Prostate gland (tissue), 2 donors: ENCODE measurements around the gene ZBTB7B. TPM values are rescaled to one million over a fixed set of nuclear protein-coding genes. Genes with fewer than 3 reads are reported as not detected.
A peak's percentile ranks its signal among the peaks of the same experiment; 100 is the strongest.

Experiments
- DNase-seq: peaks from one replicate; pipeline ENCODE4 v3.0.0-alpha.2; 2019; ENCODE audit warnings: low spot score
- H3K27ac ChIP-seq, 2 donors: fragments of 200-600 bp; sonication (generic); 2 replicates each; pipeline ENCODE4 v1.5.1; 2017 to 2019
- H3K27me3 ChIP-seq: fragments of 200-600 bp; sonication (generic); replicated peaks from 2 replicates; pipeline ENCODE4 v1.5.1; 2019; ENCODE audit not compliant: insufficient read depth
- H3K36me3 ChIP-seq, 2 donors: fragments of 200-600 bp; sonication (generic); 1 replicate in 1 of 2; 2 replicates in 1 of 2; pipeline versions ENCODE4 v1.5.1 to v1.8.1; 2017 to 2019
- H3K4me1 ChIP-seq: fragments of 200-600 bp; sonication (generic); replicated peaks from 2 replicates; pipeline ENCODE4 v1.5.1; 2019
- H3K4me3 ChIP-seq, 2 donors: fragments of 200-600 bp; sonication (generic); 2 replicates each; pipeline ENCODE4 v1.5.1; 2017 to 2019
- H3K9me3 ChIP-seq: fragments of 200-600 bp; sonication (generic); 2 replicates; pipeline ENCODE4 v1.5.1; 2017
- POLR2A ChIP-seq: fragments of 450-650 bp; IDR thresholded peaks from one replicate; pipeline ENCODE4 v1.6.1; 2016; ENCODE audit warnings: antibody characterized with exemption, mild to moderate bottlenecking
- POLR2AphosphoS5 ChIP-seq: sonication (generic); formaldehyde crosslinking; IDR thresholded peaks from one replicate; pipeline ENCODE4 v1.6.1; 2017; ENCODE audit warnings: antibody characterized with exemption
- WGBS: methylation state at CpG from one replicate; pipeline ENCODE4 v1.1.5; 2018; 5-methylcytosine and 5-hydroxymethylcytosine counted together
- intact Hi-C: fragments of 100-400 bp; cut with DNase I; formaldehyde crosslinking; loops from one replicate; pipeline ENCODE4 v1.14.2; 2022
- total RNA-seq, 2 donors: library from RNA; depleted of rRNA; stranded (reverse); fragments of >200 nt; gene quantifications; one replicate each; pipeline ENCODE4 v1.1.0, GENCODE V29; 2016
- TF ChIP-seq, protein P1 (sequence below), 4 experiments: fragments of 200-600 bp in 2 of 4; fragments of 450-650 bp in 2 of 4; sonication (generic) in 2 of 4; IDR thresholded peaks; 1 replicate in 3 of 4; 2 replicates in 1 of 4; pipeline ENCODE4 v1.5.1; 2016 to 2019; ENCODE audit warnings: antibody characterized with exemption in 4 of 4, mild to moderate bottlenecking in 2 of 4, moderate library complexity in 2 of 4

ZBTB7B gene
- total RNA-seq, 2 donors from 2014 or later: 60.0 to 103 TPM

DNA sequence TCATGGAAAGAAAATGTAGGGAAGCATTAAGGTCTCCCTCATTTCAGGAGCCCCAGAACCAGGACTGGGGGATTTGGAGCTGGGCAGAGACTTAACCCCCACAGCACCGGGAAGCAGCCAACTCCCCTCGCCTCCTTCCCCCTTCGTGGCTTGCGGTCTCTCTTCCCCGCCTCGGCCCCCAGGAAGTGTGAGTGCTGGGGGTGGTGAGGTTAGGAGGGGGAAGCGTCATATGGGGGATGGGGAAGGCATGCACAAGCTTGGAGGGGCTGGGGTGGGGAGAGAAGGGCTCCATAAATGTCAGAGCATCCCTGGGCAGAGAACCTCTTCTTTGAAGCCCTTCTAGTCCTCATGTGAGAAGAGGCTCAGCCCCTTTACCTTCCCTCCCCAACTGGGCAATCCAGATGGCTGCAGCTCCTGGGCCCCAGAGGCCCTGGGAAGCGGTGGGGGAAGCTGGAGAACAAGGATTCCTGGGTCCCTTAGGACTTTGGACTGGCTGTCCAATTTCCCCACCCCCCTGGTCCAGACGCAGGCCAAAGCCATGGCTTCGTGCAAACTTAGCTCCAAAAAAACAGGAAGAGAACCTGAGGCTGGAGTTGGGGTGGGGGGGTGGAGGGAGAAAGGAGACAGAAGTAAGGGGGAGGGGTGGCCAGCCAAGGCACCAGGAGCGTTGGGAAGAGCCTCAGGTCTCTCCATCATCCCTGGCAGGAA, 7.8 kb downstream of the ZBTB7B start:
- H3K9me3 ChIP-seq: no peaks in the 10 kb centered on the region
- peak overlapping the region; percentile 100 for H3K27ac ChIP-seq
- H3K27me3 ChIP-seq: no peaks in the 10 kb centered on the region
- H3K4me3 ChIP-seq: peak overlapping the region in 1 of 2 donors; percentile 51
- TF ChIP-seq POLR2AphosphoS5: no peak
- TF ChIP-seq POLR2A: no peak
- TF ChIP-seq, protein P1, sequence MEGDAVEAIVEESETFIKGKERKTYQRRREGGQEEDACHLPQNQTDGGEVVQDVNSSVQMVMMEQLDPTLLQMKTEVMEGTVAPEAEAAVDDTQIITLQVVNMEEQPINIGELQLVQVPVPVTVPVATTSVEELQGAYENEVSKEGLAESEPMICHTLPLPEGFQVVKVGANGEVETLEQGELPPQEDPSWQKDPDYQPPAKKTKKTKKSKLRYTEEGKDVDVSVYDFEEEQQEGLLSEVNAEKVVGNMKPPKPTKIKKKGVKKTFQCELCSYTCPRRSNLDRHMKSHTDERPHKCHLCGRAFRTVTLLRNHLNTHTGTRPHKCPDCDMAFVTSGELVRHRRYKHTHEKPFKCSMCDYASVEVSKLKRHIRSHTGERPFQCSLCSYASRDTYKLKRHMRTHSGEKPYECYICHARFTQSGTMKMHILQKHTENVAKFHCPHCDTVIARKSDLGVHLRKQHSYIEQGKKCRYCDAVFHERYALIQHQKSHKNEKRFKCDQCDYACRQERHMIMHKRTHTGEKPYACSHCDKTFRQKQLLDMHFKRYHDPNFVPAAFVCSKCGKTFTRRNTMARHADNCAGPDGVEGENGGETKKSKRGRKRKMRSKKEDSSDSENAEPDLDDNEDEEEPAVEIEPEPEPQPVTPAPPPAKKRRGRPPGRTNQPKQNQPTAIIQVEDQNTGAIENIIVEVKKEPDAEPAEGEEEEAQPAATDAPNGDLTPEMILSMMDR (IDR thresholded peaks at IDR 0.05): no peak
- peaks cover 49% of the 10 kb centered on the region for H3K4me1 ChIP-seq
- intact Hi-C loops: no loop called here
- no peak for DNase-seq
- 50% methylated on average over 11 of the region's 11 CpGs for WGBS
- peaks cover 7 to 12% of the 10 kb centered on the region in 2 donors for H3K36me3 ChIP-seq

DNA sequence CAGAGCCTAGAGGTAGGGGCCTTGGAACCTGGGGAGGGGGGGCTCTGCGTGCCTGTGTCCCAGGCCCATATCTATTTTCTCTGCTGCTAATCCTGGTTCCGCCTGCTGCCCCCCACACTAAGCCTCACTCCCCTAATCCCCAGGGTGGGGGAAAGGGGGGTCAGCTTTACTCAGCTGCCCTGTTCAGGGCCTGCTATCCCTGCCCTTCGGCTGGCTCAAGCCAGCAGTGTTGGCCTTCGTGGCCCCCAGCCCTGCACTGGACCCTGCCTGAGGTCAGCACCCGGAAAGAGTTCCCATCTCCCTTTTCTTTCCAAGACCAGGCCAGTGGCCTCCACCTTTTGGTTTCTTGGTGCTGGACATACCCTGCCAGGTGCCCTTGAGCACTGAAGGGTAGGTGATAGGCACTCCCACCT, 8.4 kb downstream of the ZBTB7B start:
- H3K27ac ChIP-seq: peak overlapping the region; percentile 100
- H3K36me3 ChIP-seq: peaks cover 7 to 14% of the 10 kb centered on the region in 2 donors
- no peaks in the 10 kb centered on the region for H3K9me3 ChIP-seq
- H3K4me3 ChIP-seq: no peak overlapping the region
- DNase-seq: no peak
- WGBS: 71% methylated on average over 5 of the region's 5 CpGs
- intact Hi-C loops: no loop called here
- H3K27me3 ChIP-seq: no peaks in the 10 kb centered on the region
- TF ChIP-seq POLR2A (no peak), POLR2AphosphoS5 (no peak)
- TF ChIP-seq, protein P1 (IDR thresholded peaks at IDR 0.05): no peak
- H3K4me1 ChIP-seq: peaks cover 45% of the 10 kb centered on the region

GRCh38 chr1:155011437-155012025, 8.9 kb downstream of the ZBTB7B start:
- intact Hi-C loops: no loop called here
- Histone ChIP-seq H3K4me3 (no peak overlapping the region), H3K36me3 (peaks cover 7 to 14% of the 10 kb centered on the region in 2 donors), H3K4me1 (peaks cover 40% of the 10 kb centered on the region), H3K27ac (peak overlapping the region; percentile 100), H3K27me3 (no peaks in the 10 kb centered on the region), H3K9me3 (no peaks in the 10 kb centered on the region)
- peak; percentile 39 for DNase-seq
- TF ChIP-seq, protein P1 (IDR thresholded peaks at IDR 0.05): no peak
- no peak for TF ChIP-seq POLR2AphosphoS5
- TF ChIP-seq POLR2A: no peak
- 59% methylated on average over 6 of the region's 6 CpGs for WGBS

- peak overlapping the region; percentile 100 for H3K27ac ChIP-seq
- intact Hi-C loops: no loop called here
- TF ChIP-seq, protein P1 (IDR thresholded peaks at IDR 0.05): no peak
- TF ChIP-seq POLR2A (peak; percentile 41), POLR2AphosphoS5 (peak; percentile 38)
- 9% methylated on average over 9 of the region's 9 CpGs for WGBS
- H3K4me3 ChIP-seq: no peak overlapping the region
- peak; percentile 73 for DNase-seq
- H3K27me3 ChIP-seq: no peaks in the 10 kb centered on the region
- peaks cover 40% of the 10 kb centered on the region for H3K4me1 ChIP-seq
- no peaks in the 10 kb centered on the region for H3K9me3 ChIP-seq
- peaks cover 7 to 14% of the 10 kb centered on the region in 2 donors for H3K36me3 ChIP-seq
Measured at GRCh38 chr1:155012026-155012546, 9.5 kb downstream of the ZBTB7B start.
